ENCODE data around the gene KRT72. TPM values are rescaled to one million over a fixed set of nuclear protein-coding genes. Genes with fewer than 3 reads are reported as not detected.

The KRT72 gene
- total RNA-seq, 1 experiment from 2014 or later = 0.17 TPM

GRCh38 chr12:52587563-52587962 is 13.7 kb downstream of the KRT72 start:
- Histone ChIP-seq H3K9me3 (ENCODE audit: control insufficient read depth in 1 of 2, insufficient read depth in 1 of 2, low read depth in 1 of 2, low read length in 2 of 2) (no peaks in the 10 kb centered on the region), H3K79me2 (ENCODE audit: insufficient read depth, low read length) (no peaks in the 10 kb centered on the region), H3K4me1 (ENCODE audit: control insufficient read depth in 1 of 2, insufficient read depth in 2 of 2, low read length in 2 of 2) (peaks cover 0 to 8% of the 10 kb centered on the region in 2 experiments; a peak in 1 of 4 replicates), H3K4me3 (replicated peaks in 1 of 2; ENCODE audit: low read depth in 1 of 2, low read length in 2 of 2) (no peak overlapping the region), H3K9me2 (ENCODE audit: insufficient read depth) (no peaks in the 10 kb centered on the region), H3K9ac (ENCODE audit: low read length) (no peak overlapping the region), H4K20me1 (ENCODE audit: insufficient read depth) (no peaks in the 10 kb centered on the region), H3K27me3 (ENCODE audit: insufficient read depth, low read length) (no peaks in the 10 kb centered on the region), H3K36me3 (ENCODE audit: control insufficient read depth in 1 of 2, insufficient read depth in 2 of 2, low read length in 2 of 2) (no peaks in the 10 kb centered on the region), H3K27ac (ENCODE audit: low read depth, low read length) (no peak overlapping the region), H2AFZ (ENCODE audit: low read depth, low read length, poor library complexity, severe bottlenecking) (no peak overlapping the region), H3K4me2 (ENCODE audit: low read length) (no peak overlapping the region)
- TF ChIP-seq POLR2A (IDR thresholded peaks at IDR 0.05; ENCODE audit: borderline replicate concordance, extremely low read depth, insufficient read depth, insufficient read length) = no peak
- TF ChIP-seq, protein P1, sequence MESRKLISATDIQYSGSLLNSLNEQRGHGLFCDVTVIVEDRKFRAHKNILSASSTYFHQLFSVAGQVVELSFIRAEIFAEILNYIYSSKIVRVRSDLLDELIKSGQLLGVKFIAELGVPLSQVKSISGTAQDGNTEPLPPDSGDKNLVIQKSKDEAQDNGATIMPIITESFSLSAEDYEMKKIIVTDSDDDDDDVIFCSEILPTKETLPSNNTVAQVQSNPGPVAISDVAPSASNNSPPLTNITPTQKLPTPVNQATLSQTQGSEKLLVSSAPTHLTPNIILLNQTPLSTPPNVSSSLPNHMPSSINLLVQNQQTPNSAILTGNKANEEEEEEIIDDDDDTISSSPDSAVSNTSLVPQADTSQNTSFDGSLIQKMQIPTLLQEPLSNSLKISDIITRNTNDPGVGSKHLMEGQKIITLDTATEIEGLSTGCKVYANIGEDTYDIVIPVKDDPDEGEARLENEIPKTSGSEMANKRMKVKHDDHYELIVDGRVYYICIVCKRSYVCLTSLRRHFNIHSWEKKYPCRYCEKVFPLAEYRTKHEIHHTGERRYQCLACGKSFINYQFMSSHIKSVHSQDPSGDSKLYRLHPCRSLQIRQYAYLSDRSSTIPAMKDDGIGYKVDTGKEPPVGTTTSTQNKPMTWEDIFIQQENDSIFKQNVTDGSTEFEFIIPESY (IDR thresholded peaks at IDR 0.05; ENCODE audit: extremely low read depth, insufficient replicate concordance, low read length) = no peak
- TF ChIP-seq CTCF (IDR thresholded peaks at IDR 0.05 in 2 of 3, conservative IDR thresholded peaks at IDR 0.05 in 1 of 3; ENCODE audit: borderline replicate concordance in 1 of 3, insufficient read depth in 1 of 3, low read depth in 2 of 3, low read length in 2 of 3) = no peak
- TF ChIP-seq FOSL1 (IDR thresholded peaks at IDR 0.05; ENCODE audit: low read depth) = no peak
- no peak for TF ChIP-seq POLR2AphosphoS5 (IDR thresholded peaks at IDR 0.05; ENCODE audit: low read depth, low read length)
- no peak for TF ChIP-seq SRF (IDR thresholded peaks at IDR 0.05; ENCODE audit: low read depth)
- no peak for TF ChIP-seq CEBPB (IDR thresholded peaks at IDR 0.05; ENCODE audit: low read depth)
- TF ChIP-seq REST (IDR thresholded peaks at IDR 0.05; ENCODE audit: low read depth) = no peak
- TF ChIP-seq ZNF274 (IDR thresholded peaks at IDR 0.05; ENCODE audit: low read depth, low read length) = no peak
- TF ChIP-seq SP1 (IDR thresholded peaks at IDR 0.05; ENCODE audit: low read depth) = no peak
- intact Hi-C loops (cut with micrococcal nuclease) = no loop called here
- POLR2A ChIA-PET = no interaction called here
- RAD21 ChIA-PET (ENCODE audit: low non-redundant PET in 1 of 2, low total read pairs in 2 of 2, uncharacterized antibody in 2 of 2, unreplicated experiment in 2 of 2) = no interaction called here
- CTCF ChIA-PET = interaction anchor here (2.3 kb wide), 2 partner anchors 278 to 292 kb away, joined by 7 to 17 read pairs; no protein-coding TSS in a partner anchor
- no peak for DNase-seq (ENCODE audit: low read depth, low spot score)
- no peak for ATAC-seq
- BruUV-seq (replicated peaks) = no TSS peak

Data from HCT116 (cell line).